Mesenchymal stem cell (in vitro differentiated cells and primary cell): ENCODE results near the gene ACSF3.

Experiments used
- DNase-seq: peaks from one replicate; pipeline ENCODE4 v3.0.0-alpha.2; 2013
- H2AFZ ChIP-seq: one replicate; pipeline ENCODE4 v1.6.1; 2013; ENCODE audit warnings: low read depth, mild to moderate bottlenecking, control low read depth, inconsistent platforms, low read length, moderate library complexity
- H2AK5ac ChIP-seq: 2 replicates; pipeline ENCODE4 v1.6.1; 2013; ENCODE audit warnings: low read length, moderate library complexity, mild to moderate bottlenecking, inconsistent platforms; ENCODE audit not compliant: severe bottlenecking
- H2BK120ac ChIP-seq: one replicate; pipeline ENCODE4 v1.6.1; 2013; ENCODE audit warnings: low read depth, mild to moderate bottlenecking, inconsistent platforms, low read length, moderate library complexity
- H2BK12ac ChIP-seq, 2 experiments: one replicate each; pipeline ENCODE4 v1.6.1; 2013; ENCODE audit warnings: inconsistent platforms in 2 of 2, low read length in 2 of 2, mild to moderate bottlenecking in 2 of 2, moderate library complexity in 2 of 2, control low read depth in 1 of 2
- H2BK15ac ChIP-seq: one replicate; pipeline ENCODE4 v1.6.1; 2013; ENCODE audit warnings: mild to moderate bottlenecking, low read depth, inconsistent platforms; ENCODE audit not compliant: poor library complexity, severe bottlenecking
- H2BK5ac ChIP-seq: 2 replicates; pipeline ENCODE4 v1.6.1; 2013; ENCODE audit warnings: low read depth, mild to moderate bottlenecking, low read length, control low read depth, inconsistent platforms; ENCODE audit not compliant: poor library complexity, severe bottlenecking
- H3K14ac ChIP-seq, 2 experiments: one replicate each; pipeline ENCODE4 v1.6.1; 2013; ENCODE audit warnings: inconsistent platforms in 2 of 2, low read length in 2 of 2, control low read depth in 1 of 2, mild to moderate bottlenecking in 1 of 2, moderate library complexity in 1 of 2
- H3K18ac ChIP-seq, 2 experiments: one replicate each; pipeline ENCODE4 v1.6.1; 2013; ENCODE audit warnings: inconsistent platforms in 2 of 2, low read length in 2 of 2, control low read depth in 1 of 2, low read depth in 1 of 2, mild to moderate bottlenecking in 1 of 2
- H3K23ac ChIP-seq, 2 experiments: one replicate each; pipeline ENCODE4 v1.6.1; 2013; ENCODE audit warnings: inconsistent platforms in 2 of 2, low read length in 2 of 2, mild to moderate bottlenecking in 2 of 2, moderate library complexity in 2 of 2, control low read depth in 1 of 2
- H3K27ac ChIP-seq: 2 replicates; pipeline ENCODE4 v1.5.1; 2013; ENCODE audit warnings: mild to moderate bottlenecking, moderate library complexity, low read length, control low read depth, inconsistent platforms; ENCODE audit not compliant: poor library complexity, severe bottlenecking
- H3K27me3 ChIP-seq, 2 experiments: 2 replicates each; pipeline versions ENCODE4 v1.6.1 to v1.7.0; 2013; ENCODE audit warnings: low read length in 2 of 2, mild to moderate bottlenecking in 2 of 2, moderate library complexity in 2 of 2, control low read depth in 1 of 2, inconsistent platforms in 1 of 2; ENCODE audit not compliant: control insufficient read depth in 1 of 2, insufficient read depth in 1 of 2
- H3K36me3 ChIP-seq, 2 experiments: 2 replicates each; pipeline versions ENCODE4 v1.6.1 to v1.7.0; 2013; ENCODE audit warnings: low read length in 2 of 2, control low read depth in 1 of 2, inconsistent platforms in 1 of 2, low read depth in 1 of 2, mild to moderate bottlenecking in 1 of 2; ENCODE audit not compliant: insufficient read depth in 2 of 2, control insufficient read depth in 1 of 2
- H3K4ac ChIP-seq, 2 experiments: one replicate each; pipeline ENCODE4 v1.6.1; 2013; ENCODE audit warnings: inconsistent platforms in 2 of 2, low read length in 2 of 2, mild to moderate bottlenecking in 2 of 2, moderate library complexity in 2 of 2, control low read depth in 1 of 2, low read depth in 1 of 2
- H3K4me1 ChIP-seq: 2 replicates; pipeline ENCODE4 v1.6.1; 2013; ENCODE audit warnings: low read depth, low read length, control low read depth; ENCODE audit not compliant: control insufficient read depth, insufficient read depth
- H3K4me2 ChIP-seq: 2 replicates; pipeline ENCODE4 v1.6.1; 2013; ENCODE audit warnings: low read length, mild to moderate bottlenecking, inconsistent platforms; ENCODE audit not compliant: poor library complexity, severe bottlenecking
- H3K4me3 ChIP-seq, 2 experiments: 2 replicates each; pipeline versions ENCODE4 v1.5.1 to v1.7.0; 2013; ENCODE audit warnings: low read length in 2 of 2, mild to moderate bottlenecking in 2 of 2, control low read depth in 1 of 2, low read depth in 1 of 2; ENCODE audit not compliant: insufficient read depth in 1 of 2
- H3K79me1 ChIP-seq: replicated peaks from 2 replicates; pipeline ENCODE4 v1.6.1; 2013; ENCODE audit warnings: mild to moderate bottlenecking, control low read depth, low read length, inconsistent platforms; ENCODE audit not compliant: poor library complexity, severe bottlenecking
- H3K9ac ChIP-seq: 2 replicates; pipeline ENCODE4 v1.7.0; 2013; ENCODE audit warnings: mild to moderate bottlenecking, low read length, moderate library complexity
- H3K9me3 ChIP-seq: 2 replicates; pipeline ENCODE4 v1.7.0; 2013; ENCODE audit warnings: mild to moderate bottlenecking, low read length; ENCODE audit not compliant: control insufficient read depth
- H4K8ac ChIP-seq: one replicate; pipeline ENCODE4 v1.6.1; 2013; ENCODE audit warnings: inconsistent platforms, mild to moderate bottlenecking, low read length, moderate library complexity
- H4K91ac ChIP-seq: one replicate; pipeline ENCODE4 v1.6.1; 2013; ENCODE audit warnings: mild to moderate bottlenecking, low read length, inconsistent platforms
- WGBS: methylation state at CpG from one replicate; pipeline ENCODE4 v1.1.7; 2013; ENCODE audit warnings: mixed read lengths; 5-methylcytosine and 5-hydroxymethylcytosine counted together

Gene ACSF3

DNA sequence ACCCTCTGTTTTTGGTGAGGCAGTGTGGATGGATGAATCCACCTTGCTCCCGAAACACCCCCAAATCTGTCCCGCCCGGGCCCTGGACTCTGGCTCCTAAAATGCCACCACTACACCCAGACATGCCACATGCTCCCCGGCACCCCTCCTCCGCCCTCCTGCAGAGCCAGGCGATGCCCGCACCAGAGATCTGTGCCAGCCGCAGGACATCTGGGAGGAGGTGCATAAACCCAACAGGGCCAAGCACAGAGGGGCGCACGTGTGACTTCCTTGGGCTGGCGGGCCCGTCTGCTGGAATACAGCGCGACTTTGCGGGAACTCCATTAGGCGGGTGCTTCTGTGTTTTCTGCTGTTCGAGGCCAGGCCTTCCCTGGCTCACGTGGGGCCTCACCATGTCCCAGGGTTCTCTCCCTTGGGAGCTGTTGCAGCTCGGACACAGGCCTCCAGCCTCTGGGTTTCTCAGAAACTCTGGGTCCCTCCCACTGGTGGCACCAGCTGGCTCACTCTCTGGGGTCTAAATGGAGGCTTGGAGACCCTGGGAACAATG, 14.1 kb upstream of the ACSF3 start:
- no peaks in the 10 kb centered on the region for H3K4me1 ChIP-seq
- peaks cover 0 to 17% of the 10 kb centered on the region in 2 experiments for H3K27me3 ChIP-seq
- no peak overlapping the region for H3K4ac ChIP-seq
- H2BK120ac ChIP-seq = no peak overlapping the region
- no peak overlapping the region for H3K4me2 ChIP-seq
- no peak overlapping the region for H2BK12ac ChIP-seq
- H2BK15ac ChIP-seq = no peak overlapping the region
- no peak overlapping the region for H2BK5ac ChIP-seq
- WGBS = 82% methylated on average over 19 of the region's 19 CpGs
- H2AFZ ChIP-seq = no peak overlapping the region
- H3K4me3 ChIP-seq = no peak overlapping the region
- no peaks in the 10 kb centered on the region for H3K9me3 ChIP-seq
- no peak overlapping the region for H4K8ac ChIP-seq
- H3K9ac ChIP-seq = no peak overlapping the region
- no peak overlapping the region for H3K23ac ChIP-seq
- H3K79me1 ChIP-seq = no peaks in the 10 kb centered on the region
- H3K36me3 ChIP-seq = no peaks in the 10 kb centered on the region
- no peak overlapping the region for H3K27ac ChIP-seq
- no peak overlapping the region for H3K18ac ChIP-seq
- H4K91ac ChIP-seq = no peak overlapping the region
- no peak overlapping the region for H3K14ac ChIP-seq
- H2AK5ac ChIP-seq = no peak overlapping the region
- DNase-seq = no peak

DNA sequence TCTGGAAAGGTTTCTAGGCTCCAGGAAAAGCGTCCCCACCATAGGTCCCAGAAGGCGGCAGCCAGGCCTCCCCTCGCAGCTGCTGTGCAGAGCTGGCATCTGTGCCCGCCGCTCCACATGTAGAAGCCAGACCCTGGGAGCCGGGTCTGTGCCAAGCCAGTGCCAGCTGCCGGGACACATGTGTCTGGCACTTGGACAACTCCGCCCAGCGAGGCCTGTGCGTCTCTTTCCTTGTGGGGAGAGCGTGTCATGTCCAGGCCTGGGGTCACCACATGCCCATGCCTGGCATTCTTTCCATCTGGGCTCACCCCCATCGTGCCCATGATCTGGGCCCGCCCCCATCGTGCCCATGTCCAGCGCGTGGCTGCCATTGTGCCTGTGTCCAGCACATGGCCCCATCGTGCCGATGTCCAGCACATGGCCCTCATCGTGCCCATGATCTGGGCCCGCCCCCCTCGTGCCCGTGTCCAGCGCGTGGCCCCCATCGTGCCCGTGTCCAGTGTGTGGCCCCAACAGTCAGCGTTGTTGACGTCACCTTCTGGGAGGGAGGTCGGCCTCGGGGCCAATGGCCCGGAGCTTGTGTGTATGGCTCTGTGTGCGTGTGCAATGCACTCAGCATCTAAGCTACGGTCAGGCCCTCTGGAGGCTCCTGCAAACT, 13.3 kb upstream of the ACSF3 start:
- Histone ChIP-seq H3K9me3 (no peaks in the 10 kb centered on the region), H4K8ac (no peak overlapping the region), H3K36me3 (no peaks in the 10 kb centered on the region), H3K23ac (no peak overlapping the region), H3K14ac (no peak overlapping the region), H3K27ac (no peak overlapping the region), H2AFZ (no peak overlapping the region), H2AK5ac (no peak overlapping the region), H2BK120ac (no peak overlapping the region), H3K4ac (no peak overlapping the region), H3K4me2 (no peak overlapping the region), H4K91ac (no peak overlapping the region), H2BK15ac (no peak overlapping the region), H3K79me1 (no peaks in the 10 kb centered on the region), H2BK12ac (no peak overlapping the region), H3K18ac (no peak overlapping the region), H3K4me3 (no peak overlapping the region), H2BK5ac (no peak overlapping the region), H3K27me3 (peaks cover 0 to 24% of the 10 kb centered on the region in 2 experiments), H3K4me1 (no peaks in the 10 kb centered on the region), H3K9ac (no peak overlapping the region)
- WGBS = 91% methylated on average over 33 of the region's 33 CpGs
- DNase-seq = no peak

GRCh38 chr16:89081556-89081955, 12.1 kb upstream of the ACSF3 start:
- H3K9ac ChIP-seq = no peak overlapping the region
- H2BK15ac ChIP-seq = no peak overlapping the region
- no peaks in the 10 kb centered on the region for H3K36me3 ChIP-seq
- no peak overlapping the region for H3K4me2 ChIP-seq
- no peak overlapping the region for H4K8ac ChIP-seq
- H2AFZ ChIP-seq = no peak overlapping the region
- no peak overlapping the region for H3K23ac ChIP-seq
- H2AK5ac ChIP-seq = no peak overlapping the region
- no peak overlapping the region for H4K91ac ChIP-seq
- no peak overlapping the region for H3K27ac ChIP-seq
- H3K4me3 ChIP-seq = no peak overlapping the region
- H3K4me1 ChIP-seq = no peaks in the 10 kb centered on the region
- no peak overlapping the region for H2BK12ac ChIP-seq
- no peaks in the 10 kb centered on the region for H3K79me1 ChIP-seq
- no peak overlapping the region for H2BK5ac ChIP-seq
- no peak overlapping the region for H3K4ac ChIP-seq
- WGBS = 90% methylated on average over 13 of the region's 13 CpGs
- peaks cover 0 to 37% of the 10 kb centered on the region in 2 experiments for H3K27me3 ChIP-seq
- no peaks in the 10 kb centered on the region for H3K9me3 ChIP-seq
- no peak overlapping the region for H3K14ac ChIP-seq
- H3K18ac ChIP-seq = no peak overlapping the region
- DNase-seq = no peak
- H2BK120ac ChIP-seq = no peak overlapping the region

DNA sequence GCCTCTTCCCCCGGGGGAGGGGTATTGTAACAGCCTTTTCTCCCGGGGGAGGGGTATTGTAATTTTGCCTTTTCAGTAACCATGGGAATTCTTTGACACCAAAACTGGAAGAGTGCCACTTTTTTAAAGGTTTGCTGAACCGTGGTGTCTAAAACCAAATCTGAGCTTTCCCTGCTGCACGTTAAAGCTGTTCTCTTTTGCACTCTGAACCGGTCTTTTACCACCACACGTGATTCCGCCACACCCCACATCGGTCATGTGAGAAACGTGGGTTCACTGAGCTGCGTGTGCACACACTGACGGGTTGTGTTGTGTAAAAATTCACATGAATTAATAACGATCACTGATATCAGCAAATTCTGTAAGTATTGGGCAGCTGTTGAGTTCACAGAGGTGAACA, 9.2 kb upstream of the ACSF3 start:
- Histone ChIP-seq H3K4me3 (no peak overlapping the region), H2BK120ac (no peak overlapping the region), H3K9ac (no peak overlapping the region), H4K91ac (no peak overlapping the region), H2BK12ac (no peak overlapping the region), H4K8ac (no peak overlapping the region), H2AK5ac (no peak overlapping the region), H2BK15ac (no peak overlapping the region), H3K4ac (no peak overlapping the region), H3K9me3 (no peaks in the 10 kb centered on the region), H3K27me3 (peaks cover 7 to 59% of the 10 kb centered on the region in 2 experiments), H3K79me1 (no peaks in the 10 kb centered on the region), H3K18ac (no peak overlapping the region), H3K27ac (no peak overlapping the region), H3K4me2 (no peak overlapping the region), H2BK5ac (no peak overlapping the region), H3K4me1 (peaks cover 1% of the 10 kb centered on the region), H3K36me3 (no peaks in the 10 kb centered on the region), H3K23ac (no peak overlapping the region), H3K14ac (no peak overlapping the region), H2AFZ (no peak overlapping the region)
- WGBS = 94% methylated on average over 11 of the region's 12 CpGs
- DNase-seq = no peak
